Right lobe of liver (tissue), 6 donors: ENCODE results near the gene PRKCQ. TPM values are rescaled to one million over a fixed set of nuclear protein-coding genes. Genes with fewer than 3 reads are reported as not detected.

ENCODE experiments used
- ATAC-seq, 4 donors: fragments of 200-7000 bp; cut with Tn5 transposase; one replicate each; pipeline ENCODE4 v1.9.1; 2020; ENCODE audit warnings: mild to moderate bottlenecking in 4 of 4, moderate library complexity in 4 of 4
- DNase-seq, 3 donors: peaks; one replicate each; pipeline ENCODE4 v3.0.0-alpha.2; 2020
- H3K27ac ChIP-seq, 3 donors: fragments of 200-600 bp; one replicate each; pipeline ENCODE4 v1.8.0; 2022
- H3K27me3 ChIP-seq, 2 donors: fragments of 200-600 bp; one replicate each; pipeline ENCODE4 v1.8.0; 2022
- H3K36me3 ChIP-seq, 4 donors: fragments of 200-600 bp; sonication (generic) in 1 of 4; one replicate each; pipeline versions ENCODE4 v1.5.1 to v1.8.0; 2017 to 2022; ENCODE audit warnings: control low read depth in 1 of 4
- H3K4me1 ChIP-seq, 4 donors: fragments of 200-600 bp; sonication (generic) in 1 of 4; one replicate each; pipeline versions ENCODE4 v1.5.1 to v1.8.0; 2017 to 2022; ENCODE audit warnings: control low read depth in 1 of 4
- H3K4me3 ChIP-seq, 3 donors: fragments of 200-600 bp; one replicate each; pipeline ENCODE4 v1.8.0; 2022
- H3K9me3 ChIP-seq, 4 donors: fragments of 200-600 bp; sonication (generic) in 1 of 4; one replicate each; pipeline versions ENCODE4 v1.5.1 to v1.8.0; 2017 to 2022; ENCODE audit warnings: control low read depth in 1 of 4
- POLR2A ChIP-seq: fragments of 450-650 bp; IDR thresholded peaks from one replicate; pipeline ENCODE4 v1.6.1; 2017; ENCODE audit warnings: antibody characterized with exemption, mild to moderate bottlenecking
- WGBS: methylation state at CpG from one replicate; pipeline ENCODE4 v1.1.6; 2018; ENCODE audit warnings: low coverage, low lambda C conversion rate; ENCODE audit not compliant: insufficient coverage; ENCODE audit errors: missing lambda C conversion rate; 5-methylcytosine and 5-hydroxymethylcytosine counted together
- intact Hi-C, 2 donors: fragments of 100-400 bp; cut with DNase I; formaldehyde crosslinking; loops; one replicate each; pipeline versions ENCODE4 v1.11.2 to v1.14.1; 2022
- total RNA-seq, 6 experiments: library from RNA; depleted of rRNA in 2 of 6; stranded (reverse); fragments of >200 nt in 2 of 6; fragmentation: NEBNext Ultra II Directional in 3 of 6; extraction: Animal tissue kit (Norgen Biotek cat#: 25700) in 3 of 6; gene quantifications; one replicate each; pipeline versions ENCODE4 v1.1.0 to v1.2.4, GENCODE V29; 2016 to 2023
- TF ChIP-seq, protein P1 (sequence below), 4 donors: fragments of 200-600 bp in 3 of 4; fragments of 450-650 bp in 1 of 4; IDR thresholded peaks; one replicate each; pipeline versions ENCODE4 v1.5.1 to v1.8.0; 2016 to 2022; ENCODE audit warnings: antibody characterized with exemption in 4 of 4, mild to moderate bottlenecking in 2 of 4
- donor health status: DM: no; HTN: yes; CAD: no.
- donor health status: DM: no; HTN: no; CAD: no.
- donor health status: DM: no; HTN: no; CAD: no.
- donor health status: DM: no; HTN: yes; CAD: no.
- donor health status: DM: no; HTN: yes; CAD: no.

Gene PRKCQ
- total RNA-seq, 6 experiments from 2014 or later, result 0.12 to 0.60 (median 0.16) TPM

DNA sequence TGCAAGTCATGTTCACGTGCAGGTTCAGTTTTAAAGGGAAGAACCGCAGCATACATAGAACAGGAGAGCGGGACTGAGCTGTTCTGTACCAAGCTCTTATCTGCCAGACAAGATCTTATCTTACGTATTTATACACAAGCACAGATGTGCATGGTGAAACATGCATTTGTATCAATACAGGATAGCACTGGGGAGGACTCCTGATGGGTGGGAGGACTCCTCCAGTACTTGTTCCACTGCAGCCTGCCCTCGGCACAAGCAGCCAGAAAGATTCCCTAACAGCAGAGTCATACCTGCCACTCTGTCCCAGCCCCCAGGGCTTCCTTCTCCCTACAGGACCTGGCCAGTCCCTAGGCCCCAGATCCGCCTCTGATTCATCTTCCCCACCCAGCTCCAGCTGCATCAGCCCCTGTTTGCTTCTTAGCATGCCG lies 13.2 kb upstream of the PRKCQ start:
- TF ChIP-seq, protein P1, sequence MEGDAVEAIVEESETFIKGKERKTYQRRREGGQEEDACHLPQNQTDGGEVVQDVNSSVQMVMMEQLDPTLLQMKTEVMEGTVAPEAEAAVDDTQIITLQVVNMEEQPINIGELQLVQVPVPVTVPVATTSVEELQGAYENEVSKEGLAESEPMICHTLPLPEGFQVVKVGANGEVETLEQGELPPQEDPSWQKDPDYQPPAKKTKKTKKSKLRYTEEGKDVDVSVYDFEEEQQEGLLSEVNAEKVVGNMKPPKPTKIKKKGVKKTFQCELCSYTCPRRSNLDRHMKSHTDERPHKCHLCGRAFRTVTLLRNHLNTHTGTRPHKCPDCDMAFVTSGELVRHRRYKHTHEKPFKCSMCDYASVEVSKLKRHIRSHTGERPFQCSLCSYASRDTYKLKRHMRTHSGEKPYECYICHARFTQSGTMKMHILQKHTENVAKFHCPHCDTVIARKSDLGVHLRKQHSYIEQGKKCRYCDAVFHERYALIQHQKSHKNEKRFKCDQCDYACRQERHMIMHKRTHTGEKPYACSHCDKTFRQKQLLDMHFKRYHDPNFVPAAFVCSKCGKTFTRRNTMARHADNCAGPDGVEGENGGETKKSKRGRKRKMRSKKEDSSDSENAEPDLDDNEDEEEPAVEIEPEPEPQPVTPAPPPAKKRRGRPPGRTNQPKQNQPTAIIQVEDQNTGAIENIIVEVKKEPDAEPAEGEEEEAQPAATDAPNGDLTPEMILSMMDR (IDR thresholded peaks at IDR 0.05), result no peak
- no peak for TF ChIP-seq POLR2A

DNA sequence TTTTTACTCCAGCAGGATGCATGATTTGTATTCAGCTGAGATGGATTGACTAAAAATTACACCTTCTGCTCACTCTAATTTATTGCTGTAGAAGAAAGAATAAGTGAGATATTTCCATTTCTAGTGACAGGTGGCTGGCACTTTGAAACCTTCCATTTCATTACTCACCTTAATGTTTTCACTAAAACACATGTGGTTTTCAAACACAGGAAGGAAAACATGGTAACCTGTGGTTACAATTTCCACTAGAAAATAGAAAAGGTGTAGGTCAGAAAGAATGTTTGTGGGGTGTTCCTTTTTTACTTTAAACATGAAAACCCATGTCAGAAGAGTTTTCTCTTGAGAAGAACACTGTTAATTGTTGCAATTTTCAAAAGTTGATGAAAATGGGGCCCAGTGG lies 12.0 kb upstream of the PRKCQ start:
- ATAC-seq (no peak), DNase-seq (no peak)
- H3K27ac ChIP-seq, result no peak overlapping the region
- intact Hi-C loops, result no loop called here
- no peaks in the 10 kb centered on the region for H3K4me1 ChIP-seq
- no peaks in the 10 kb centered on the region for H3K27me3 ChIP-seq
- H3K4me3 ChIP-seq, result no peak overlapping the region
- TF ChIP-seq POLR2A, result no peak
- TF ChIP-seq, protein P1 (IDR thresholded peaks at IDR 0.05), result no peak
- no peaks in the 10 kb centered on the region for H3K9me3 ChIP-seq
- no peaks in the 10 kb centered on the region for H3K36me3 ChIP-seq

More for the DNA sequence above, 13.2 kb upstream of the PRKCQ start:
- intact Hi-C loops, result no loop called here
- H3K9me3 ChIP-seq, result no peaks in the 10 kb centered on the region
- no peak for ATAC-seq
- DNase-seq, result no peak
- no peak overlapping the region for H3K27ac ChIP-seq
- H3K36me3 ChIP-seq, result no peaks in the 10 kb centered on the region
- H3K27me3 ChIP-seq, result no peaks in the 10 kb centered on the region
- 63% methylated on average over 5 of the region's 7 CpGs for WGBS
- H3K4me1 ChIP-seq, result no peaks in the 10 kb centered on the region
- H3K4me3 ChIP-seq, result no peak overlapping the region

DNA sequence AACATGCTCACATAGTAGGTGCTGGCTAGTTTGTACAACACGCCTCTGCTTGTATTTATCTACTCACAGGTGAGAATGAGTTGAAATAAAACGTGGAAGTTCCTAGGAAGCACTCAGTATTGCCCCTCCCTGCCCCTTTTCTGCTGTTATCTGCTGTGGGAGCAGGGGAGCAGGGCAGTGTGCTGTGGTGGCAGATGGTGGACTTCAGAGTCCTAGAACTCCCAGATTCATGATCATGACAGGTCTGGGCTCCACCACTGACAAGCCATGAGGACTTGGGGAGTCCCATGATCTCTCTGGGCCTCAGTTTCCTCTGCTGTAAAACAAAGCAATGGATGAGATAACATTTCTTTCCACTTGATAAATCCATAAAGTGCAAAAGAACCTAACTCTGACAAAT lies 11.6 kb upstream of the PRKCQ start:
- H3K27me3 ChIP-seq, result no peaks in the 10 kb centered on the region
- no peak for ATAC-seq
- intact Hi-C loops, result no loop called here
- H3K27ac ChIP-seq, result no peak overlapping the region
- H3K9me3 ChIP-seq, result no peaks in the 10 kb centered on the region
- no peak for TF ChIP-seq POLR2A
- TF ChIP-seq, protein P1 (IDR thresholded peaks at IDR 0.05), result no peak
- no peak overlapping the region for H3K4me3 ChIP-seq
- no peaks in the 10 kb centered on the region for H3K4me1 ChIP-seq
- DNase-seq, result no peak
- no peaks in the 10 kb centered on the region for H3K36me3 ChIP-seq
- 67% methylated on average over 1 of the region's 2 CpGs for WGBS

DNA sequence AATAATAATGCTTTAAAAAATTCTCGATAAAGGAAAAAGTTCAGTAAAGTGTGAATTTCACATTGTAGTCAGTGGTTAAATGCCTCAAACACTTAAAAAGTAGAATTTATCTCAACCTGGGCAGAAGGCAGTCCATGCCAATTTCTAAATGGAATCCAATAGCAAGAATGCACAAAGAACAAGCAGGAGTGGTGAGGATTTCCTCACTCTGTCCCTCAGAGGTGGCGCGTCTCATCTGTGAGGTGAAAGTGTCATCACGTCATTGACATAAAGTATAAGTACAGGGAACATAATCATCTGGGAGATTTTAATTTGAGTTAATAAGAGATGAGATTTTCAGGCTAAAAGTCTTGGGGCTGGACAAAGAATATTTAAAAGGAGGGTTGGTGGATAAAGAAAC lies 10.0 kb upstream of the PRKCQ start:
- TF ChIP-seq POLR2A, result no peak
- H3K36me3 ChIP-seq, result no peaks in the 10 kb centered on the region
- intact Hi-C loops, result no loop called here
- H3K27ac ChIP-seq, result no peak overlapping the region
- no peaks in the 10 kb centered on the region for H3K9me3 ChIP-seq
- ATAC-seq (no peak), DNase-seq (no peak)
- H3K4me3 ChIP-seq, result no peak overlapping the region
- WGBS, result 89% methylated on average over 4 of the region's 4 CpGs
- H3K27me3 ChIP-seq, result no peaks in the 10 kb centered on the region
- H3K4me1 ChIP-seq, result no peaks in the 10 kb centered on the region

DNA sequence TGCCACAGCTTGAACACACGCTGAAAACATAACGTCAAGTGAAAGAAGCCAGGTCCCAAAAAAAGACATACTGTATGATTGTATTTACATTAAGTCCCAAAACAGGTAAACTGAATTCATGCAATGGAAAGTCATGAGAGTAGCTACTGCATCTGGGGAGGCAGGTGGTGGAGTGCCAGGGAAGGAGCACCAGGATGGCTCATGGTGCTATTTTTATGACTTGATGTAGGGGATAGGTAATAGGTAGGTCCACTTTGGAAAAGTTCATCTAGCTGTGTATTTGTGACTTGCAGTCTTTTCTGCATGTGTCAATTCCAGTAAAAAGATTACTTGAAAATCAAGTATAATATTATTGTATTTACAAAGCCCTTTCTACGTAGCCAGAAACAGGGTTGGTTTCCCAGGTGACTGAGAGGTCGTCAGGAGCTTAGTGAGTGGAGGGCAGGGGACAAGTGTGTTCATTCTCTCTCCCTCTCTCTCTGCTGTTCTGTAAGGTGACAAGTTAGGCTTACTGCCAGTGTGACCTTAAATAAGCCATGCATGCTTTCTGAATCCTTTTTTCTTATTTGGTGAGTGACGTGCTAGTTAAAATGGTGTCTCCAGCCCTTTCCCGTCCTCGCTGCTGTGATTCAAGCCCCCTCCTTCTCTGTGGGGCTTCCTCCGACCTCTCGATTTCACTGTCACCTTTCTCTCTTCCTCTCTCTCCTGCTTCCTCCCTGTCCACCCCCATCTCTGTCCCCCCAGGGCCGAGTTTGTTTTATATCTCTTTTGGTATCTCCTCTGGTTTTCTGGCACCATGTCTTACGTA lies 9.4 kb upstream of the PRKCQ start:
- Histone ChIP-seq H3K27me3 (no peaks in the 10 kb centered on the region), H3K36me3 (no peaks in the 10 kb centered on the region), H3K4me3 (no peak overlapping the region), H3K4me1 (no peaks in the 10 kb centered on the region), H3K9me3 (no peaks in the 10 kb centered on the region), H3K27ac (no peak overlapping the region)
- intact Hi-C loops, result no loop called here
- WGBS, result 55% methylated on average over 11 of the region's 11 CpGs
- ATAC-seq, result no peak
- no peak for DNase-seq
- TF ChIP-seq, protein P1 (IDR thresholded peaks at IDR 0.05), result no peak
- no peak for TF ChIP-seq POLR2A
